Neural progenitor cell (in vitro differentiated cells): ENCODE data around the gene PRRC2B. TPM values are rescaled to one million over a fixed set of nuclear protein-coding genes. Genes with fewer than 3 reads are reported as not detected.

ENCODE experiments used
- DNase-seq: peaks from one replicate; pipeline ENCODE4 v3.0.0-alpha.2; 2016; ENCODE audit warnings: low spot score
- H2AFZ ChIP-seq: fragments of 200-600 bp; sonication (generic); replicated peaks from 2 replicates; pipeline ENCODE4 v1.6.1; 2016; ENCODE audit warnings: antibody characterized with exemption
- H3F3A ChIP-seq: fragments of 200-600 bp; sonication (generic); 2 replicates; pipeline ENCODE4 v1.6.1; 2016; ENCODE audit warnings: antibody characterized with exemption, low read depth
- H3K27ac ChIP-seq: fragments of 200-600 bp; sonication (generic); 2 replicates; pipeline ENCODE4 v1.5.1; 2016; ENCODE audit warnings: mild to moderate bottlenecking
- H3K27me3 ChIP-seq: fragments of 200-600 bp; sonication (generic); 2 replicates; pipeline ENCODE4 v1.6.1; 2016; ENCODE audit warnings: mild to moderate bottlenecking, moderate library complexity
- H3K36me3 ChIP-seq: fragments of 200-600 bp; sonication (generic); 2 replicates; pipeline ENCODE4 v1.5.1; 2016
- H3K4me1 ChIP-seq: fragments of 200-600 bp; sonication (generic); 2 replicates; pipeline ENCODE4 v1.6.1; 2016; ENCODE audit warnings: mixed run types
- H3K4me2 ChIP-seq: fragments of 200-600 bp; sonication (generic); 2 replicates; pipeline ENCODE4 v1.6.1; 2016
- H3K4me3 ChIP-seq: fragments of 200-600 bp; sonication (generic); 2 replicates; pipeline ENCODE4 v1.5.1; 2016
- H3K79me2 ChIP-seq: fragments of 200-600 bp; sonication (generic); 2 replicates; pipeline ENCODE4 v1.6.1; 2016; ENCODE audit warnings: low read depth
- H3K9ac ChIP-seq: fragments of 200-600 bp; sonication (generic); 2 replicates; pipeline ENCODE4 v1.6.1; 2016
- H3K9me3 ChIP-seq: fragments of 200-600 bp; sonication (generic); 2 replicates; pipeline ENCODE4 v1.5.1; 2016; ENCODE audit warnings: low read depth
- H4K20me1 ChIP-seq: fragments of 200-600 bp; sonication (generic); 2 replicates; pipeline ENCODE4 v1.6.1; 2016; ENCODE audit warnings: low read depth
- H3K27ac Mint-ChIP-seq: 3 replicates; pipeline ENCODE4 v1.8.0; 2021; ENCODE audit warnings: mixed read lengths
- H3K27me3 Mint-ChIP-seq: 2 replicates; pipeline ENCODE4 v1.8.0; 2022; ENCODE audit warnings: low read depth, mild to moderate bottlenecking, inconsistent platforms, moderate library complexity, mixed read lengths; ENCODE audit not compliant: insufficient read depth
- H3K36me3 Mint-ChIP-seq: 3 replicates; pipeline ENCODE4 v1.8.0; 2021; ENCODE audit warnings: mixed read lengths
- H3K4me1 Mint-ChIP-seq: 3 replicates; pipeline ENCODE4 v1.8.0; 2021; ENCODE audit warnings: mixed read lengths
- H3K4me3 Mint-ChIP-seq: 3 replicates; pipeline ENCODE4 v1.8.0; 2021; ENCODE audit warnings: mild to moderate bottlenecking, moderate library complexity, mixed read lengths
- H3K9me3 Mint-ChIP-seq: 3 replicates; pipeline ENCODE4 v1.8.0; 2020; ENCODE audit warnings: mixed read lengths
- CTCF ChIP-seq: fragments of 200-600 bp; sonication (generic); IDR thresholded peaks from 2 replicates; pipeline ENCODE4 v1.5.1; 2017; ENCODE audit warnings: antibody characterized with exemption, mild to moderate bottlenecking
- EZH2 ChIP-seq: fragments of 200-600 bp; sonication (generic); IDR thresholded peaks from 2 replicates; pipeline ENCODE4 v1.6.1; 2017; ENCODE audit warnings: antibody characterized with exemption, mild to moderate bottlenecking, moderate library complexity
- EZH2phosphoT487 ChIP-seq: fragments of 200-600 bp; sonication (generic); IDR thresholded peaks from 2 replicates; pipeline ENCODE4 v1.6.1; 2017; ENCODE audit warnings: antibody characterized with exemption
- total RNA-seq: library from RNA; depleted of rRNA; stranded (reverse); fragments of >200 nt; gene quantifications from 2 replicates; pipeline ENCODE4 v1.2.3, GENCODE V29; 2015; ENCODE audit warnings: low replicate concordance

Gene PRRC2B
- total RNA-seq, 1 donor from 2014 or later: 139 TPM

- Histone ChIP-seq H4K20me1 (peaks cover 14% of the 10 kb centered on the region), H3K36me3 (no peaks in the 10 kb centered on the region), H3K79me2 (peaks cover 19% of the 10 kb centered on the region), H3K9me3 (no peaks in the 10 kb centered on the region), H3F3A (no peaks in the 10 kb centered on the region), H3K9ac (peak within 1 kb of the TSS; percentile 88), H3K4me1 (peaks cover 5% of the 10 kb centered on the region), H3K4me2 (peak within 1 kb of the TSS; percentile 83), H3K27me3 (no peaks in the 10 kb centered on the region), H2AFZ (peak within 1 kb of the TSS; percentile 71), H3K27ac (no peak within 1 kb of the TSS), H3K4me3 (peak within 1 kb of the TSS; percentile 97)
- peaks cover 11% of the 10 kb centered on the region for H3K36me3 Mint-ChIP-seq
- no peak for TF ChIP-seq CTCF
- TF ChIP-seq EZH2phosphoT487: no peak
- no peak for TF ChIP-seq EZH2
- peak; percentile 96 for DNase-seq
- peaks cover 17% of the 10 kb centered on the region for H3K4me1 Mint-ChIP-seq
- peaks cover 7% of the 10 kb centered on the region for H3K27me3 Mint-ChIP-seq
- no peaks in the 10 kb centered on the region for H3K9me3 Mint-ChIP-seq
- H3K27ac Mint-ChIP-seq: no peak within 1 kb of the TSS
- peak within 1 kb of the TSS; percentile 91 for H3K4me3 Mint-ChIP-seq
Observed at GRCh38 chr9:131530920-131531832, 137.3 kb downstream of the PRRC2B start, which contains the start of gene UCK1. Gene UCK1, minus strand, starts transcription at chr9:131531263. Its CDS starts 89 bp downstream, at chr9:131531174.

- H3K4me2 ChIP-seq: no peak overlapping the region
- no peaks in the 10 kb centered on the region for H3F3A ChIP-seq
- H3K4me3 Mint-ChIP-seq: no peak overlapping the region
- peaks cover 12% of the 10 kb centered on the region for H3K79me2 ChIP-seq
- no peaks in the 10 kb centered on the region for H3K36me3 ChIP-seq
- H2AFZ ChIP-seq: no peak overlapping the region
- no peak overlapping the region for H3K4me3 ChIP-seq
- H3K9me3 Mint-ChIP-seq: peaks cover 6% of the 10 kb centered on the region
- H3K27ac ChIP-seq: no peak overlapping the region
- peaks cover 4% of the 10 kb centered on the region for H3K4me1 ChIP-seq
- peaks cover 4% of the 10 kb centered on the region for H3K27me3 Mint-ChIP-seq
- peak overlapping the region; percentile 91 for H3K27ac Mint-ChIP-seq
- TF ChIP-seq EZH2 (no peak), CTCF (no peak), EZH2phosphoT487 (no peak)
- H4K20me1 ChIP-seq: peaks cover 8% of the 10 kb centered on the region
- peaks cover 16% of the 10 kb centered on the region for H3K4me1 Mint-ChIP-seq
- H3K9me3 ChIP-seq: no peaks in the 10 kb centered on the region
- no peaks in the 10 kb centered on the region for H3K36me3 Mint-ChIP-seq
- DNase-seq: no peak
- no peak overlapping the region for H3K9ac ChIP-seq
- H3K27me3 ChIP-seq: no peaks in the 10 kb centered on the region
Observed at GRCh38 chr9:131534721-131535237, 140.9 kb downstream of the PRRC2B start.

- no peaks in the 10 kb centered on the region for H3K27me3 ChIP-seq
- peaks cover 8% of the 10 kb centered on the region for H3K27me3 Mint-ChIP-seq
- no peak for TF ChIP-seq EZH2
- TF ChIP-seq CTCF: no peak
- no peak for TF ChIP-seq EZH2phosphoT487
- no peak overlapping the region for H3K4me3 Mint-ChIP-seq
- H3K9me3 Mint-ChIP-seq: peaks cover 12% of the 10 kb centered on the region
- no peak overlapping the region for H3K27ac ChIP-seq
- H3K4me2 ChIP-seq: no peak overlapping the region
- H3K4me1 Mint-ChIP-seq: peaks cover 7% of the 10 kb centered on the region
- no peak overlapping the region for H2AFZ ChIP-seq
- no peak overlapping the region for H3K4me3 ChIP-seq
- H3K36me3 ChIP-seq: no peaks in the 10 kb centered on the region
- H3K4me1 ChIP-seq: no peaks in the 10 kb centered on the region
- H3K9me3 ChIP-seq: peaks cover 5% of the 10 kb centered on the region
- no peaks in the 10 kb centered on the region for H4K20me1 ChIP-seq
- no peak for DNase-seq
- H3F3A ChIP-seq: no peaks in the 10 kb centered on the region
- no peaks in the 10 kb centered on the region for H3K36me3 Mint-ChIP-seq
- no peaks in the 10 kb centered on the region for H3K79me2 ChIP-seq
- H3K9ac ChIP-seq: no peak overlapping the region
- H3K27ac Mint-ChIP-seq: no peak overlapping the region
Observed at GRCh38 chr9:131537946-131538345, 144.1 kb downstream of the PRRC2B start.
